Epithelial cell of proximal tubule (primary cell): ENCODE data around the gene THEM4. TPM values are rescaled to one million over a fixed set of nuclear protein-coding genes. Genes with fewer than 3 reads are reported as not detected.
A peak's percentile ranks its signal among the peaks of the same experiment; 100 is the strongest.

Experiments used
- DNase-seq: peaks from one replicate; pipeline ENCODE4 v3.0.0-alpha.2; 2011; ENCODE audit warnings: low read depth
- H3K4me3 ChIP-seq: 2 replicates; pipeline ENCODE4 v1.5.1; 2011; ENCODE audit warnings: low read depth, mild to moderate bottlenecking, low read length
- CTCF ChIP-seq: conservative IDR thresholded peaks from 2 replicates; pipeline ENCODE4 v1.5.1; 2012; ENCODE audit warnings: low read depth, mild to moderate bottlenecking, low read length
- total RNA-seq: library from RNA; depleted of rRNA; stranded (reverse); fragments of >200 nt; gene quantifications from 2 replicates; pipeline ENCODE4 v1.2.3, GENCODE V29; 2015

THEM4 gene
- total RNA-seq, 1 donor from 2014 or later = 7.0 TPM

- DNase-seq = no peak
- no peak for TF ChIP-seq CTCF
- H3K4me3 ChIP-seq = no peak overlapping the region
These were observed 75.1 kb downstream of the THEM4 start for GRCh38 chr1:151834239-151834638.

- H3K4me3 ChIP-seq = no peak overlapping the region
- no peak for DNase-seq
- TF ChIP-seq CTCF = no peak
These were observed 76.0 kb downstream of the THEM4 start for GRCh38 chr1:151833172-151833900.

- DNase-seq = peak; percentile 52
- peak overlapping the region; percentile 26 for H3K4me3 ChIP-seq
- TF ChIP-seq CTCF = no peak
These were observed 76.9 kb downstream of the THEM4 start for GRCh38 chr1:151832318-151832980.

- no peak for TF ChIP-seq CTCF
These were observed 77.7 kb downstream of the THEM4 start, which contains the start of gene RORC for GRCh38 chr1:151831605-151832004. TSS of gene RORC (minus strand) at chr1:151831802. CDS start at chr1:151831764, 38 bp downstream.

GRCh38 chr1:151831256-151831591, 78.1 kb downstream of the THEM4 start:
- H3K4me3 ChIP-seq = peak overlapping the region; percentile 69
- no peak for TF ChIP-seq CTCF
- DNase-seq = no peak

More at GRCh38 chr1:151831605-151832004, 77.7 kb downstream of the THEM4 start, which contains the start of gene RORC:
- DNase-seq = no peak
- H3K4me3 ChIP-seq = peak within 1 kb of the TSS; percentile 69

- TF ChIP-seq CTCF = no peak
- DNase-seq = no peak
- peak overlapping the region; percentile 69 for H3K4me3 ChIP-seq
These were observed 79.3 kb downstream of the THEM4 start for GRCh38 chr1:151830055-151830454.
